GM19324 (cell line): ENCODE results near the gene GPR162.
"Not testable (repeated sequence)": the region's sequence is repeated elsewhere in the genome, so short reads cannot be mapped to it uniquely, and the experiment has no call there.

Source experiments
- ATAC-seq: cut with Tn5 transposase; IDR thresholded peaks from one replicate; pipeline ENCODE4 v1.9.1; 2021; ENCODE audit warnings: mild to moderate bottlenecking, moderate library complexity; ENCODE audit not compliant: unreplicated experiment, low FRiP score

The GPR162 gene

DNA sequence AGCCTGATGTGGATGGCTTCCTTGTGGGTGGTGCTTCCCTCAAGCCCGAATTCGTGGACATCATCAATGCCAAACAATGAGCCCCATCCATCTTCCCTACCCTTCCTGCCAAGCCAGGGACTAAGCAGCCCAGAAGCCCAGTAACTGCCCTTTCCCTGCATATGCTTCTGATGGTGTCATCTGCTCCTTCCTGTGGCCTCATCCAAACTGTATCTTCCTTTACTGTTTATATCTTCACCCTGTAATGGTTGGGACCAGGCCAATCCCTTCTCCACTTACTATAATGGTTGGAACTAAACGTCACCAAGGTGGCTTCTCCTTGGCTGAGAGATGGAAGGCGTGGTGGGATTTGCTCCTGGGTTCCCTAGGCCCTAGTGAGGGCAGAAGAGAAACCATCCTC lies 48.7 kb downstream of the GPR162 start:
- not testable (repeated sequence) for ATAC-seq

DNA sequence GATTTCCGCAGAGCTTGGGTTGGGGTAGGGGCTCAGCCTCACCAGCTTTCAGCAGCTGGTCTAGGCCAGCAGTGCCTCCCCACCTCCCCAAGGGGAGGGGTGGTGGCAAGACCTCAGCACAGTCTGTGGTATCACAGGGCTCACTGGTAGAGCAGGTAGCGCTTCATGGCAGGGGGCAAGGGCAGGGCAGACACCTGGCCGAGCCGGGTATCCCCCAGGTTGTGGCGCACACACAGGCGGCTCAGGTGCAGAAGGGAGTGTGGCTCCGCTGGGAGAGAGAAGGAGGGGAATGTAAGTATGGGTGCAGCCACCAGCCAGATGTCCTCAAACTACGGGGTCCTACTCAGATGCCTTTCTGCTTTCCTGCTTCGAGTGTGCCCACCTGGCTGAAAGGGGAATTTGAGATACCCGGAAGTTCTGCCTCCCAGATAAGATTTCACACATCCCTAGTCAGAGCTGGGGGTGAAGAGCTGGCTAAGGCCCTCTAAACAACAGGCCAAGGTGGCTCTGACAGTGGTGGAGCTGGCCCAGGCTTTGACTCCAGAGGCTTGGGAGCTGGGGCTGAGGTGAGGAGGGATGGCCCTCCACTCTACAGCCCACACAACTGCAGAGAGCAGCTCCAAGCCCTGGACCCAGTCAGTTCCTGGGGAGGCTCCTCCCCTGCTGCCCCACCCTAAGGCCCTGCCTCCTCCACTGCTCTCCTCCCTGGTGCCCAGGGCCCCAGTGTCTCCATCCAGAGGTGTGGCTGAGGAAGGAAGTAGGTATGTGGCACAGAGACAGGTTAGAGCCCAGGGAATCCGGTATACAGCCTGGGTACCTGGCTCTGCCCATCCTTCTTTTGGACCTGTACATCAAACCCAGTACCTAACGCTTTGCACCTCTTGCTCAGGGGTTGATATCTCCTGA lies 49.7 kb downstream of the GPR162 start:
- no peak for ATAC-seq

GRCh38 chr12:6872073-6873048 lies 50.7 kb downstream of the GPR162 start:
- ATAC-seq = no peak

DNA sequence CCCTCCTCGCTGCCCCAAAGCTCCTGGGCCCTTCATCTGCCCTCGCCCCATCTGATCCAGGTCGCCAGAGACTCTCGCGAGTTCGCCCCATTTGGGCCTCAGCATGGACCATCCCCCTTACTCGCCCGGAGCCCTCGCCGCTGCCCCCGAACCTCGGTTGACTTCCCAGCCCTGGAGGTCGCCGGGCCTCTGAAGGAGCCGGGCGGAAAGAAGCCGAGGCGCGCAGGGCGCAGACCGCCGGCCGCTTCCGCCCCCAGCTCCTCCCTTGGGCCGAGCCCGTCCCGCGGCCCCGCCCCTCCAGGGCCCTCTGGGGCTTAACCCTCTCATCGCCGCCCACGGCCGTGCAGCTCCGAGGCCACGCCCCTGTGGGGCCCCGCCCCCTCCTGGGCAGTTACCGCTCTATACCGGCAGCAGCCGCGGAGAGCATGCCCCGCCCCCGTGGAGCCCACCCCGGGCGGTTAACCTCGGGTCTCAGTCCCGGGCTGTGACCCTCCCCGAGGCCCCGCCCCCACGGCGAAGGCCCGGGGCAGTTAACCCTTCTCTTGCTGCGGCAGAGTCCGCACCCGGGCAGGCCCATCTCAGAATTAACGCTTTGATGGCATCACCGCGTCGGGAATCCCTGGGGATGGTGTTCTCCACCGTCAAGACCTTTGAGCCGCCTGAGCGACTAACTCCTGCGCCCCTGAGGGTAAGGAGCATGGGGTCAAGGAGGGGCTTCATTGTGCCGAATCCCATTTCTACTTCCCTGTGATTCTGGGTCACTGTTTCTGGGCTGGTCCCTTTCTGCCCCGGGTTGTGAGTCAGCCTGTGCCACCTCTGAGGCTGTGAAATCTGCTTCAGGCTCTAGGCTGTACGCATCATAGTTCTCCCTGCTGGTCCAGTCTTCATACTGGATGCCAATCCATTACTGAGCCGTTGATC lies 51.7 kb downstream of the GPR162 start, which contains the start of gene SPSB2:
SPSB2 (minus strand) TSS at position 210 of the 921 bp plus-strand sequence. CDS start 402 bp downstream, outside the sequence.
- peak; percentile 88 for ATAC-seq

DNA sequence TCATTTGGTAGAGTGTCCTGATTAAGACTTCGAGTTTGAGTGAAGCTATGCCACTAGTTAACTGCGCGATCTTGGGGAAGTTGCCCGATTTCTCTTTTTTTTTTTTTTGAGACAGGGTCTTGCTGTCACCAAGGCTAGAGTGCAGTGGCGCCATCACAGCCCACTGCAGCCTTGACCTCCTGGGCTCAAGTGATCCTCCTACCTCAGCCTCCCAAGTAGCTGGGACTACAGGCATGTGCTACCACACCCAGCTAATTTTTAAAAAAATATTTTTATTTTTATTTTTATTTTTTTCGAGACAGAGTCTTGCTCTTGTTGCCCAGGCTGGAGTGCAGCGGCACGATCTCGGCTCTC lies 52.4 kb downstream of the GPR162 start:
- not testable (repeated sequence) for ATAC-seq
